HG02981 (cell line): ENCODE data around the gene RFC5.
"Not testable (repeated sequence)": the region's sequence is repeated elsewhere in the genome, so short reads cannot be mapped to it uniquely, and the experiment has no call there.

Experiments
- ATAC-seq: cut with Tn5 transposase; IDR thresholded peaks from one replicate; pipeline ENCODE4 v1.9.1; 2021; ENCODE audit warnings: mild to moderate bottlenecking, moderate library complexity; ENCODE audit not compliant: unreplicated experiment

The RFC5 gene

GRCh38 chr12:118070650-118071049, 54.1 kb downstream of the RFC5 start:
- no peak for ATAC-seq

GRCh38 chr12:118073768-118074167, 57.3 kb downstream of the RFC5 start:
- no peak for ATAC-seq

- ATAC-seq = not testable (repeated sequence)
Measured at GRCh38 chr12:118081521-118081920, 65.0 kb downstream of the RFC5 start.
